Activated CD4-positive, alpha-beta T cell treated with anti-CD3 and anti-CD28 coated beads, Interleukin-2, amount 50 U/mL, for 16 hours (primary cell): ENCODE results near the gene ZNF546.
"Not testable (repeated sequence)": the region's sequence is repeated elsewhere in the genome, so short reads cannot be mapped to it uniquely, and the experiment has no call there.

Experiments used
- DNase-seq: peaks from one replicate; pipeline ENCODE4 v3.0.0-alpha.2; 2020

ZNF546 gene

GRCh38 chr19:39987167-39987566 lies 9.7 kb upstream of the ZNF546 start:
- DNase-seq, result no peak

- no peak for DNase-seq
These were observed 9.3 kb upstream of the ZNF546 start for GRCh38 chr19:39987596-39987995.

GRCh38 chr19:39993605-39994004 lies 3.3 kb upstream of the ZNF546 start:
- DNase-seq, result no peak

GRCh38 chr19:39994361-39994760 lies 2.5 kb upstream of the ZNF546 start:
- no peak for DNase-seq

GRCh38 chr19:39995794-39996193 lies 1.1 kb upstream of the ZNF546 start:
- no peak for DNase-seq

GRCh38 chr19:39996218-39996810 lies 546 bp upstream of the ZNF546 start:
- peak; percentile 67 for DNase-seq

GRCh38 chr19:39997638-39998216 lies 867 bp downstream of the ZNF546 start:
- DNase-seq, result peak; percentile 21

GRCh38 chr19:39998501-39998900 lies 1.6 kb downstream of the ZNF546 start:
- no peak for DNase-seq

- DNase-seq, result no peak
These were observed 8.9 kb downstream of the ZNF546 start for GRCh38 chr19:40005691-40006272.

- no peak for DNase-seq
These were observed 9.4 kb downstream of the ZNF546 start for GRCh38 chr19:40006273-40006691.

GRCh38 chr19:40009674-40010073 lies 12.8 kb downstream of the ZNF546 start:
- no peak for DNase-seq

GRCh38 chr19:40013991-40014390 lies 17.1 kb downstream of the ZNF546 start:
- no peak for DNase-seq

GRCh38 chr19:40023969-40024368 lies 27.1 kb downstream of the ZNF546 start:
- no peak for DNase-seq

- no peak for DNase-seq
These were observed 29.2 kb downstream of the ZNF546 start for GRCh38 chr19:40025938-40026596.

- no peak for DNase-seq
These were observed 29.7 kb downstream of the ZNF546 start for GRCh38 chr19:40026597-40026970.

- no peak for DNase-seq
These were observed 37.2 kb downstream of the ZNF546 start for GRCh38 chr19:40033989-40034560.

- no peak for DNase-seq
These were observed 39.1 kb downstream of the ZNF546 start for GRCh38 chr19:40035996-40036395.

GRCh38 chr19:40038047-40038446 lies 41.2 kb downstream of the ZNF546 start:
- not testable (repeated sequence) for DNase-seq

GRCh38 chr19:40041718-40042117 lies 44.9 kb downstream of the ZNF546 start:
- not testable (repeated sequence) for DNase-seq

GRCh38 chr19:40053491-40053890 lies 56.6 kb downstream of the ZNF546 start:
- no peak for DNase-seq

GRCh38 chr19:40054632-40055031 lies 57.8 kb downstream of the ZNF546 start:
- no peak for DNase-seq

- DNase-seq, result no peak
These were observed 58.2 kb downstream of the ZNF546 start for GRCh38 chr19:40055049-40055448.

- peak; percentile 76 for DNase-seq
These were observed 59.1 kb downstream of the ZNF546 start, which contains the start of gene ZNF780B for GRCh38 chr19:40055832-40056504. ZNF780B (minus strand) TSS chr19:40056231; CDS start chr19:40050332, 5,899 bp downstream.
